GM18517 (cell line): Measurements from ENCODE around the gene SF3B1.
"Not testable (repeated sequence)": the region's sequence is repeated elsewhere in the genome, so short reads cannot be mapped to it uniquely, and the experiment has no call there.

Source experiments
- ATAC-seq: cut with Tn5 transposase; IDR thresholded peaks from one replicate; pipeline ENCODE4 v1.9.1; 2021; ENCODE audit warnings: mild to moderate bottlenecking, moderate library complexity; ENCODE audit not compliant: unreplicated experiment

The SF3B1 gene

GRCh38 chr2:197379308-197379917, 55.4 kb downstream of the SF3B1 start:
- not testable (repeated sequence) for ATAC-seq

GRCh38 chr2:197378494-197379307, 56.1 kb downstream of the SF3B1 start:
- no peak for ATAC-seq

- no peak for ATAC-seq
Measured at GRCh38 chr2:197378086-197378485, 56.7 kb downstream of the SF3B1 start.

GRCh38 chr2:197377670-197378069, 57.2 kb downstream of the SF3B1 start:
- no peak for ATAC-seq

- ATAC-seq = no peak
Measured at GRCh38 chr2:197372592-197372991, 62.2 kb downstream of the SF3B1 start.

GRCh38 chr2:197370664-197371063, 64.2 kb downstream of the SF3B1 start:
- not testable (repeated sequence) for ATAC-seq

- no peak for ATAC-seq
Measured at GRCh38 chr2:197369933-197370320, 64.9 kb downstream of the SF3B1 start.

- ATAC-seq = no peak
Measured at GRCh38 chr2:197369228-197369932, 65.4 kb downstream of the SF3B1 start.

- no peak for ATAC-seq
Measured at GRCh38 chr2:197368412-197368811, 66.4 kb downstream of the SF3B1 start.

- ATAC-seq = no peak
Measured at GRCh38 chr2:197363998-197364397, 70.8 kb downstream of the SF3B1 start.

- ATAC-seq = peak; percentile 77
Measured at GRCh38 chr2:197360744-197361156, 74.1 kb downstream of the SF3B1 start.

- ATAC-seq = no peak
Measured at GRCh38 chr2:197359859-197360258, 75.0 kb downstream of the SF3B1 start.

- no peak for ATAC-seq
Measured at GRCh38 chr2:197358931-197359330, 75.9 kb downstream of the SF3B1 start.

GRCh38 chr2:197357986-197358385, 76.8 kb downstream of the SF3B1 start:
- no peak for ATAC-seq

GRCh38 chr2:197356136-197356535, 78.7 kb downstream of the SF3B1 start:
- ATAC-seq = no peak

- no peak for ATAC-seq
Measured at GRCh38 chr2:197354169-197354558, 80.7 kb downstream of the SF3B1 start.

- no peak for ATAC-seq
Measured at GRCh38 chr2:197353393-197354168, 81.2 kb downstream of the SF3B1 start.

GRCh38 chr2:197349699-197350098, 85.1 kb downstream of the SF3B1 start:
- ATAC-seq = no peak

GRCh38 chr2:197348721-197349360, 86.0 kb downstream of the SF3B1 start:
- ATAC-seq = no peak

GRCh38 chr2:197345846-197346370, 88.9 kb downstream of the SF3B1 start:
- no peak for ATAC-seq
